Heart left ventricle (tissue), 13 donors: Measurements from ENCODE around the gene KRT71.

Experiments used
- POLR2A ChIP-seq, 2 donors: fragments of 450-650 bp; IDR thresholded peaks; one replicate each; pipeline ENCODE4 v1.6.1; 2017; ENCODE audit warnings: antibody characterized with exemption in 2 of 2, mild to moderate bottlenecking in 2 of 2, moderate library complexity in 2 of 2
- TF ChIP-seq, protein P1 (sequence below), 12 donors: fragments of 200-600 bp; sonication (generic) in 4 of 12; IDR thresholded peaks; one replicate each; pipeline versions ENCODE4 v1.5.0 to v1.8.0; 2018 to 2022; ENCODE audit warnings: antibody characterized with exemption in 12 of 12, mild to moderate bottlenecking in 5 of 12
- donor health status: ischemic (EF 13 %, LVEDD 7.1; RV severe dilation, severe dysfunction).
- donor health status: DM: no; HTN: yes; CAD: no.
- donor health status: DM: no; HTN: no; CAD: no.
- donor health status: ischemic (EF 25% LVEDD 6.9; RV normal size, moderate dysfunction).
- donor health status: ischemic (EF 25% LVEDD 5.7; RV mildly dilated, moderate dysfunction).
- donor health status: ischemic (EF 35%, LVEDD 5.7; RV mildly dilated, moderate dysfunction).
- donor health status: nonischemic (EF 11% LVEDD 7.7; RV severe dilation, severe dysfunction).
- donor health status: DM: yes; HTN: yes; CAD: no.
- donor health status: PGD.
- donor health status: ischemic (EF 29% LVEDD 5.4; RV normal size, mild dysfunction).
- donor health status: nonischemic (EF 23%, LVEDD 6.1; RV moderate dilation, normal function).

DNA sequence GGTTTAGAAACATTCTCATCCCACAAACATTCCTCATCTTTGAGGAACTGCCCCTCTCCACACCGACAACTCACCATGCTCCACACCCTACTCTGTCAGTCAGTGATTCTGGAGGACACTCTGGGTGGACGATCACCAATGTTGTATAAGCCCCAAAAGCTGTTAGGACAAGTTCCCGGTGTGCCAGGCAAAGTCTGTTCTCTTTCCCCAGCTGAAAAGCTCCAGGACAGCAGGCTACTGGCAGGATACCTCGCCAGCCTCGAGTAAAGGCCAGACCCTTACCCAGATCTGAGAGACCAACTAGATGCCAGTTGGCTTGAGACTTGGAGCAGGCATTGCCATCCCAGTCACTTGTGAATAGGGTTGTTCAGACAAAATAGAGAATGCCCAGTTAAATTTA is 44.7 kb downstream of the KRT71 start:
- TF ChIP-seq, protein P1, sequence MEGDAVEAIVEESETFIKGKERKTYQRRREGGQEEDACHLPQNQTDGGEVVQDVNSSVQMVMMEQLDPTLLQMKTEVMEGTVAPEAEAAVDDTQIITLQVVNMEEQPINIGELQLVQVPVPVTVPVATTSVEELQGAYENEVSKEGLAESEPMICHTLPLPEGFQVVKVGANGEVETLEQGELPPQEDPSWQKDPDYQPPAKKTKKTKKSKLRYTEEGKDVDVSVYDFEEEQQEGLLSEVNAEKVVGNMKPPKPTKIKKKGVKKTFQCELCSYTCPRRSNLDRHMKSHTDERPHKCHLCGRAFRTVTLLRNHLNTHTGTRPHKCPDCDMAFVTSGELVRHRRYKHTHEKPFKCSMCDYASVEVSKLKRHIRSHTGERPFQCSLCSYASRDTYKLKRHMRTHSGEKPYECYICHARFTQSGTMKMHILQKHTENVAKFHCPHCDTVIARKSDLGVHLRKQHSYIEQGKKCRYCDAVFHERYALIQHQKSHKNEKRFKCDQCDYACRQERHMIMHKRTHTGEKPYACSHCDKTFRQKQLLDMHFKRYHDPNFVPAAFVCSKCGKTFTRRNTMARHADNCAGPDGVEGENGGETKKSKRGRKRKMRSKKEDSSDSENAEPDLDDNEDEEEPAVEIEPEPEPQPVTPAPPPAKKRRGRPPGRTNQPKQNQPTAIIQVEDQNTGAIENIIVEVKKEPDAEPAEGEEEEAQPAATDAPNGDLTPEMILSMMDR (IDR thresholded peaks at IDR 0.05): no peak
- TF ChIP-seq POLR2A (IDR thresholded peaks at IDR 0.05): no peak
